Measurements from ENCODE around the gene LRRC27.
"Not testable (repeated sequence)": the region's sequence is repeated elsewhere in the genome, so short reads cannot be mapped to it uniquely, and the experiment has no call there.

The LRRC27 gene

DNA sequence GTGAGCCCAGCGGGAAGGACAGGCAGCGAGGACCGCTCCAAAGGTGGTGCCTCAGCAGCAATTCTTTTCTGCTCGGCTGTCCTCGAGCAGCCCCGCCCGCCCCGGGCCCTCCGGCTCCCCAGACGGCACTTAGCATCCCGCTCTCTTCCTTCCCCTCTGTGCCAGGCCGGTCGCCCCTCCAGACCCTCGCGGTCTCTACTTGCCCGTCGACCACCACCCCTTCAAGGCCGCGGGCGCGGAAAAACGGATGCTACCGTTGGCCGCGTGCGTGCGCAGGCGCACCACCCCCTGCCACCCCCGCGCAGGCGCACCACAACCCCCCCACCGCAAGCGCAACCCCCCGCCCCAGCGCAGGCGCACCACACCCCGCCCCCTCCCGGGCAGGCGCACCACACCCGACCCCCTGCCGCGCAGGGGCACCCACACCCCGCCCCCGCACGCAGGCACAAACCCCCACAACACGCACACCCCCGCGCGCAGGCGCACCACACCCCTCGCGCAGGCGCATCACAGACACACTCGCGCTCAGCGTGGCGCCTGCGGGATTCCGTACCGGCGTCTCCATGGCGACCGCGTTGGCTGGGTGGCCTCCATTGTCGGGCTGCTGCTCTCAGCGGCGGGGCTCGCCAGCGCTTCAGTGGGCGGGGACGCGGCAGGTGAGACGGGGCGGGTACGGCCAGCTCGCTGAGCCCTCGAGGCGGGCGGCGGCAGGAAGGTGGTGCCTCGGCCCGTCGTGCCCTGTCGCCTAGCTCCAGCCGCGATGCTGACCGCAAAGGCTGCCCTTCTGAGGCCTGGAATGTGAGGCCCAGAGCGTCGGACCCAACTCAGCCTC lies at the start of gene LRRC27:
Gene LRRC27, plus strand, starts transcription at position 593 of the 832 bp plus-strand sequence. CDS start 1,332 bp downstream, outside the sequence.
- peak; percentile 86 to 87 for ATAC-seq

- ATAC-seq: no peak
These were observed 49.1 kb upstream of the LRRC27 start for GRCh38 chr10:132282667-132283603.

DNA sequence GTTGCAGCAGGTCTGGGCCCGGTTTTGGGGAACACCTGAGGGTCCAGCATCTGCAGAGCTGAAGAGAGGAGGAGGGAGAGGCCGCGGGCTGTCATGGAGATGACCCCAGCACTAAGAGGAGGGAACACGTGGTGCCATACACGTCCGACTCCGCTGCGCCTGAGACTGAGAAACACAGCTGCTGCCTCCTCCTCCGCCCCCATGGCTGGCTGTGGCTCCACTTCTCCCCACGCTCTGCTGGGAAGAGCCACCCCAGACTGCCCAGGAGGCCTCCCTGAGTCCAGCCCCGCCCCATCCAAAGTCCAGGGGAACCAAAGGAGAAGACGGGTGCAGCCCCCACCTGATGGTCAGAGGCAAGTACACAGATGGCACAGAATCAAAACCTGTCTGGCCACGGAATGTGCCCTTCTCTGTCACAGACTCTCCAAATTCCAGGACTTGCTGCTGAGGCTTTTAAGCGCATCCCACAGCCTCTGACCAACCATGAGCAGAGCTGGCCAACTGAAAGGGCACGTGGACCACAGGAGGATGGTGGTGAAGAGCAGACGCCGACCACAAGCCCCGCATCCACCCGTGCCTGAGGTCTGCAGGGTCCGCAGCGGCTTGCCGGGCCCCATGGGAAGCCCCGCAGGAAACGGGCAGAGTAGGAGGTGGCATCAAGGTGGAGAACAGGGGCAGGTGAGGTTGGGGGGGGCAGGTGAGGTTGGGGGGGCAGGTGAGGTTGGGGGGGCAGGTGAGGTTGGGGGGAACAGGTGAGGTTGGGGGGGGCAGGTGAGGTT lies 48.2 kb upstream of the LRRC27 start:
- no peak for ATAC-seq

DNA sequence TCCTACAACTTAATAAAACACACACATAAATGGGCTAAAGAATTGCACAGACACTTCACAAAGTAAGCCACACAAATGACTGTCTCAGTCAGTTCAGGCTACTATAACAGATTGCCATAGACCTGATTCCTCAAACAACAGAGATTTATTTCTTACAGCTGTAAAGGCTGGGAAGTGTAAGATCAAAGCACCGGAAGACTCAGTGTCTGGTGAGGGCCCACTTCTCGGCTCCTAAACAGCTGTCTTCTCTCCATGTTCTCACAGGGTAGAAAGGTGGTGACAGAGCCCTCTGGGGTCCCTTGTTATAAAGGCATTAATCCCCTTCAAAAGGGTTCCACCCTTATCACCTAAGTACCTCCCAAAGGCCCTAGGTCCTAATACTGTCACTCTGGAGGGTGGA lies 42.6 kb upstream of the LRRC27 start:
- ATAC-seq: no peak

DNA sequence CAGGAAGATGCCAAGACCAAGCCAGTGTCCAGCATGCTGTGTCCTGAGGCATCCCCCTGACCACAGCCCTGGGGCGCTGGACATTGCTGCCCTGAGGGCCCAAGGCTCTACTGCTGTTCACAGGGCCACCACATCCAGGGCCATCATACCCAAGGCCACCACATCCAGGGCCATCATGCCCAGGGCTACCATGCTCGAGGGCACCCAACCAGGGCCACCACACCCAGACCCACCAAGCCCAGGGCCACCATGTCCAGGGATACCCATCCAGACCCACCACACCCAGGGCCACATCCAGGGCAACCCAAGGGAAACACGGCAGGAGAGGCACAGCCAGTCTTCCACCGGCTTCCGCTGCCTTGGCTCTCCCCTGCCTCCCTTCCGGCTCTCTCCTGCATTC lies 41.4 kb upstream of the LRRC27 start:
- ATAC-seq: no peak

DNA sequence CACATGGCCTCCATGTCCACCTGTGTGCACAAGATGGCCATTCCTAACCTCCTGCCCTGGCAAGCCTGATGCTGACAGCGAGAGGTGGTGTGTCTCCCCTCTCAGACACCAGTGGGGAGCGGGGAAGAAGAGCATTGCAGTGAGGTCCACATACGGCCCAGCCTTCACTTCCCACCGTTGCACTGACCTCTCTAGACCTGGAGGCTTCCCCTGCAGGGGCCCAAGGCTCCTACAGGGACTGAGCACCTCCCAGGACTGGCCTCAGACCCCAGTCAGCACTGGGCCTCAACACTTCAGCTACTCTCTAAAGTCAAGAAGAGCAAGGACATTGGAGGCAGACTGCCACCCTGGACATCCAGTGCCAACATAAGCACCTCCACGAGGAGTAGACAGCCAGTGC lies 40.2 kb upstream of the LRRC27 start:
- no peak for ATAC-seq

GRCh38 chr10:132292287-132293200 lies 39.4 kb upstream of the LRRC27 start:
- ATAC-seq: no peak

- ATAC-seq: no peak
These were observed 38.7 kb upstream of the LRRC27 start for GRCh38 chr10:132293201-132293812.

GRCh38 chr10:132293813-132294520 lies 38.0 kb upstream of the LRRC27 start:
- no peak for ATAC-seq

- no peak for ATAC-seq
These were observed 37.3 kb upstream of the LRRC27 start for GRCh38 chr10:132294561-132295318.

GRCh38 chr10:132295481-132295880 lies 36.5 kb upstream of the LRRC27 start:
- ATAC-seq: not testable (repeated sequence)

DNA sequence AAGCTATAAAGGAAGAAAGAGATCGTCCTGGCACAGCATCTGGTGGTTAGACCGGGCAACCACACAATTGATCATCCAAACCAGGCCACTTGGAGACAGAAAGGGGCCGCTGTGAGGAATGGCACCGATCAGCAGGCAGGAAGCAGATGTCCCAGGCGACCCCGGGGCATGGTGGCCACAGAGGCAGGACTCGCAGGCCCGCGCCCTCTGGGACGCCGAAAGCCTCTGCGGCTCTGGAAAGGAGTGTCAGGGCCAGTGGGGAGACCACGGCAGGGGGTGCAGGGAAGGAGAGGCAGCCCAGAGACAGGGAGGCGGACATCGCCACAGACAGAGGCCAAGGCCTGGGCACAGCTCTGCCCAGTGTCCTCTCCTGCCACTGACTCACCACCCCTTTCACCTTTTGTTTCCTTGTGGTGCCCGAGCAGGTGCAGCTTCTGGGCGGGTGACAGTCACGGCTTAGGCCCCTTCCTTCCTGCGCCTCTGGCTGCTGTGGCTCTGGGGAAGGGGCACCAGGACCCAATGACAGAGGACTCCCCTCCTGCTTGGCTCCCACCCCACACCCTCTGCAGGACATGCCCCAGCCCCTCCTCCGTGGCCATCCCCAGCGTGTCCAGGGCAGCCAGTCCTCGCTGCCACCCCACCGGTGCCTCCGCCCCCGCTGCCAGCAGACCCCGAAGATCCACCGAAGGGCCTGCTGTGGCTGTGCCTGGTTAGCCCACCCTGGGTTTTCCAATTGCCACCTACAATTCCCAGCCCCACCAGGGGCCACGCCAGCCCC lies 35.1 kb upstream of the LRRC27 start:
- no peak for ATAC-seq

- ATAC-seq: no peak
These were observed 34.5 kb upstream of the LRRC27 start for GRCh38 chr10:132297526-132297925.

GRCh38 chr10:132298038-132298881 lies 33.7 kb upstream of the LRRC27 start:
- no peak for ATAC-seq

DNA sequence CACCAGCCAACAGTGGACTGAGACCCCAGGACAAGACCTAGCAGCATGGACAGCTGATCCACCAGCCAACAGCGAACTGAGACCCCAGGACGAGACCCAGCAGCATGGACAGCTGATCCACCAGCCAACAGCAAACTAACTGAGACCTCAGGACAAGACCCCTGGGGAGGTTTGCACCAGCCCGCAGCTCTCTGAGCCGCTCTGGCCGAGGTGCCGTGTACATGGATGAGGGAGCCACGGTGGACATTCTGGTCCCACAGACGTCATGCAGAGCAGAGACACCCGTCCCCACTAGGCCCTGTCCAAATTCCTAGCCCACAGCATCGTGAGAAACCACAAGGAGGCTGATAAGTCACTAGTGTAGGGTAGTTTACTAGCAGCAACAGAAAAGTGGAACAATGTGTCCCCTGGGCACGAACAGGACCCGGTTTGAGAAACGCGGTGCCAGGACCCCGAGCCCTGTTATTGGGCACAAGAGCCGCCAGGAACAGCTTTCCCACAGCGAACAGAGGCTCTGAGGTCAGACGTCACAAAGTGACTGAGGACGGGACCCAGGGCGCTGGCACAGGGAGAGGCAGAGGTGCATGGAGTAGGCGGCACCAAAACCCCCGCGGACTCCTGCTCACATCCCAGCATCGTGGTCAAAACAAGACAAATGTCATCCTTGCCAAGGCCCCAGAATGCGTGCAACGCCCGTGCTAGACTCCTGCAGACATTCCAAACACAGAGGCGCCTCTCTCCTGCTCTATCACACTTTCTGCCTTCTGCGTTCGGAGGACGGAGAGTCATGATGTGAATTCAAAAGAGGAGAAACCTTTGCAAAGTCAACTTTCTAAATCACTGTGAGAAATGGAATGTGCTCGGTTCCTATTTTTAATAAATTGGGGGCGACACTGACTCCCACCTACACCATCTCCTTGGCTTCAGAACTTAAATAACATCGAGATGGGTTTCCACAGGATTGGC lies 32.3 kb upstream of the LRRC27 start:
- ATAC-seq: no peak

DNA sequence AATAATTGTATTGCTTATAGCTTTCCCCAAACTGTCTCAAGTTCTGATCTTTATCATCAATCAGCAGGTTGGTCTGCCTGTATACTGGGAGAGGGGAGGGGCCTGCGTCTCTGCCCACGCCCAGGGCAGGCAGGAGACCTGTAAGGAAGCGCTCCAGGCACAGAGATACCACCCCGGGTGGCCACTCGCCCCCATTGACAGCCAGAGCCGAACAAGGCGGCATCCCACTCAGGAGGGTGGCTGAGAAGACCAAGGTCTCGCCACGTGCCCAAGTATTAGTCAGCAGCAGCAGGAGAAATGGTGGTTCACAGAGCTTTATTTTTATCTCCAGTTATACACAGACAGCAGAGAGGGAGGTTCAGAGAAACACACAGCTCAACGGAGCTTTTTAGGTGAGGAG lies 31.4 kb upstream of the LRRC27 start:
- no peak for ATAC-seq

Measured in activated CD4-positive, CD25-positive, alpha-beta regulatory T cell treated with anti-CD3 and anti-CD28 coated beads, Interleukin-2, amount 50 U/mL, for 24 hours (primary cell).